BE2C (cell line): ENCODE results near the gene ERCC1.

Experiments
- DNase-seq: peaks from one replicate; pipeline ENCODE4 v3.0.0-alpha.2; 2020
- H3K27me3 ChIP-seq: fragments of 250-450 bp; sonication (Bioruptor Pico); 2 replicates; pipeline ENCODE4 v1.5.1; 2020; ENCODE audit warnings: mild to moderate bottlenecking
- H3K36me3 ChIP-seq: fragments of 250-450 bp; sonication (Bioruptor Pico); 2 replicates; pipeline ENCODE4 v1.5.1; 2020; ENCODE audit warnings: mild to moderate bottlenecking
- H3K4me1 ChIP-seq: fragments of 250-450 bp; sonication (Bioruptor Pico); 2 replicates; pipeline ENCODE4 v1.5.1; 2020
- H3K4me3 ChIP-seq: 2 replicates; pipeline ENCODE4 v1.5.1; 2011; ENCODE audit warnings: low read depth, low read length
- H3K9me3 ChIP-seq: fragments of 250-450 bp; sonication (Bioruptor Pico); 2 replicates; pipeline ENCODE4 v1.5.1; 2020
- CTCF ChIP-seq: IDR thresholded peaks from 2 replicates; pipeline ENCODE4 v1.5.1; 2012; ENCODE audit warnings: mild to moderate bottlenecking, low read depth, low read length

The ERCC1 gene

GRCh38 chr19:45460807-45461347 lies 37.2 kb upstream of the ERCC1 start:
- DNase-seq, result no peak
- peaks cover 2% of the 10 kb centered on the region for H3K4me1 ChIP-seq
- no peak for TF ChIP-seq CTCF
- H3K27me3 ChIP-seq, result no peaks in the 10 kb centered on the region; the same call in 1 of the 2 replicates
- H3K36me3 ChIP-seq, result no peaks in the 10 kb centered on the region
- no peak overlapping the region for H3K4me3 ChIP-seq
- no peaks in the 10 kb centered on the region for H3K9me3 ChIP-seq

- TF ChIP-seq CTCF, result no peak
- Histone ChIP-seq H3K4me1 (peaks cover 7% of the 10 kb centered on the region), H3K27me3 (no peaks in the 10 kb centered on the region; the same call in 1 of the 2 replicates), H3K4me3 (no peak overlapping the region), H3K9me3 (no peaks in the 10 kb centered on the region), H3K36me3 (no peaks in the 10 kb centered on the region)
- no peak for DNase-seq
These were observed 34.1 kb upstream of the ERCC1 start for GRCh38 chr19:45457776-45458175.

- H3K4me1 ChIP-seq, result peaks cover 7% of the 10 kb centered on the region
- TF ChIP-seq CTCF, result no peak
- H3K4me3 ChIP-seq, result no peak overlapping the region
- no peaks in the 10 kb centered on the region; the same call in 1 of the 2 replicates for H3K27me3 ChIP-seq
- H3K9me3 ChIP-seq, result no peaks in the 10 kb centered on the region
- H3K36me3 ChIP-seq, result no peaks in the 10 kb centered on the region
- DNase-seq, result no peak
These were observed 32.7 kb upstream of the ERCC1 start for GRCh38 chr19:45456500-45456815.

- H3K9me3 ChIP-seq, result no peaks in the 10 kb centered on the region
- H3K27me3 ChIP-seq, result no peaks in the 10 kb centered on the region; the same call in 1 of the 2 replicates
- no peak overlapping the region for H3K4me3 ChIP-seq
- H3K36me3 ChIP-seq, result no peaks in the 10 kb centered on the region
- peaks cover 10% of the 10 kb centered on the region for H3K4me1 ChIP-seq
- DNase-seq, result peak; percentile 89
- TF ChIP-seq CTCF, result no peak
These were observed 32.2 kb upstream of the ERCC1 start for GRCh38 chr19:45455707-45456499.

- H3K4me1 ChIP-seq, result peaks cover 16% of the 10 kb centered on the region
- TF ChIP-seq CTCF, result no peak
These were observed 28.2 kb upstream of the ERCC1 start for GRCh38 chr19:45451850-45452387.

GRCh38 chr19:45451131-45451849 lies 27.6 kb upstream of the ERCC1 start:
- DNase-seq, result no peak
- peaks cover 16% of the 10 kb centered on the region for H3K4me1 ChIP-seq
- H3K36me3 ChIP-seq, result no peaks in the 10 kb centered on the region
- H3K9me3 ChIP-seq, result no peaks in the 10 kb centered on the region
- peaks cover 3% of the 10 kb centered on the region; the same call in 1 of the 2 replicates for H3K27me3 ChIP-seq
- TF ChIP-seq CTCF, result no peak
- H3K4me3 ChIP-seq, result peak overlapping the region; percentile 66

More at GRCh38 chr19:45451850-45452387, 28.2 kb upstream of the ERCC1 start:
- DNase-seq, result no peak
- H3K9me3 ChIP-seq, result no peaks in the 10 kb centered on the region
- no peaks in the 10 kb centered on the region for H3K36me3 ChIP-seq
- no peak overlapping the region for H3K4me3 ChIP-seq
- H3K27me3 ChIP-seq, result peaks cover 3% of the 10 kb centered on the region; the same call in 1 of the 2 replicates
